ENCODE measurements around the gene BEST1. TPM values are rescaled to one million over a fixed set of nuclear protein-coding genes. Genes with fewer than 3 reads are reported as not detected.

The BEST1 gene
- total RNA-seq, 4 donors from 2014 or later = 0.08 to 2.7 (median 0.39) TPM

DNA sequence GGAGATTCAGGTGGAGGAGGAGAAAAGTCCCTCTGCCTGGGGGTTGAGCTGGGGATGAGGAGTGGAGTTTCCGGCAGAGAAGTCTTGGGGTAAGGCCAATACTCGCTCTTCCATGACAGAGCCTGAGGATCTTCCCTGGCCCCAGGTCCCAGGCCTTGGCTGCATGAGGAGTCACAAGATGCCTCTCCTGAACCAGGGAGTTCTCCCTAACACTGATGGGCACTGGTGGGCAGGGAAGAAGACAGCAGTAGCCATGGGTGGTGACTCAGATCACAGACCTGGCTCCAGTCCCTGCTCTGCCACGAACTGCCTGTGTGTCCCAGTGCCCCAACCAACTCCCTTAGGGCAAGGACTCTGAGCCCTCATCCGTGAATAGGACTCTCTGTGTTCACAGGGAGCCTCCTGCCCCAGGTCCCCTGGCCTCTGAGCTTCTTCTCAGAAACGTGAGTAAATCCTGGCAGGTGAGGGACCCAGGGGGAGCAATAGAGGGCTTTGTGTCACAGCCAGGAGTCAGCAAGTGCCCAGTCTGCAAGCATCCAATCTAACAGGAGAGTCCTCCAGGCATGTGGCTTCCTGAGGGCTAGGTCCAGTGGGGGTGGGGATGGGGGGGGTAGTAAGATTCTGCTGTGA, 62.8 kb downstream of the BEST1 start:
- no peak for DNase-seq
- intact Hi-C loops (cut with DNase I) = no loop called here
- WGBS, 2 donors = 33 to 40% methylated on average over 1 of the region's 5 CpGs

More for the DNA sequence above, 62.8 kb downstream of the BEST1 start:
- H3K36me3 ChIP-seq = no peaks in the 10 kb centered on the region
- H3K4me3 ChIP-seq = no peak overlapping the region
- no peak overlapping the region for H3K27ac ChIP-seq
- H3K4me1 ChIP-seq = peaks cover 3 to 11% (median 6%) of the 10 kb centered on the region in 3 donors
- no peaks in the 10 kb centered on the region for H3K9me3 ChIP-seq
- H3K27me3 ChIP-seq = peaks cover 0 to 11% (median 0%) of the 10 kb centered on the region in 4 donors
- TF ChIP-seq POLR2A (IDR thresholded peaks at IDR 0.05) = no peak
- TF ChIP-seq, protein P1, sequence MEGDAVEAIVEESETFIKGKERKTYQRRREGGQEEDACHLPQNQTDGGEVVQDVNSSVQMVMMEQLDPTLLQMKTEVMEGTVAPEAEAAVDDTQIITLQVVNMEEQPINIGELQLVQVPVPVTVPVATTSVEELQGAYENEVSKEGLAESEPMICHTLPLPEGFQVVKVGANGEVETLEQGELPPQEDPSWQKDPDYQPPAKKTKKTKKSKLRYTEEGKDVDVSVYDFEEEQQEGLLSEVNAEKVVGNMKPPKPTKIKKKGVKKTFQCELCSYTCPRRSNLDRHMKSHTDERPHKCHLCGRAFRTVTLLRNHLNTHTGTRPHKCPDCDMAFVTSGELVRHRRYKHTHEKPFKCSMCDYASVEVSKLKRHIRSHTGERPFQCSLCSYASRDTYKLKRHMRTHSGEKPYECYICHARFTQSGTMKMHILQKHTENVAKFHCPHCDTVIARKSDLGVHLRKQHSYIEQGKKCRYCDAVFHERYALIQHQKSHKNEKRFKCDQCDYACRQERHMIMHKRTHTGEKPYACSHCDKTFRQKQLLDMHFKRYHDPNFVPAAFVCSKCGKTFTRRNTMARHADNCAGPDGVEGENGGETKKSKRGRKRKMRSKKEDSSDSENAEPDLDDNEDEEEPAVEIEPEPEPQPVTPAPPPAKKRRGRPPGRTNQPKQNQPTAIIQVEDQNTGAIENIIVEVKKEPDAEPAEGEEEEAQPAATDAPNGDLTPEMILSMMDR (IDR thresholded peaks at IDR 0.05) = no peak

Small RNA genes lying within 50 kb of the gene (small RNA-seq; reads per million reads assigned to genes)
- 0 reads per million in 4 donors for gene RNU6-1243P

Other genes starting within 250 kb of the BEST1 start
- under 1 TPM in 3 of 4 donors, not detected in 1; 0.09 to 0.95 (median 0.22) TPM for gene MYRF, start 197.7 kb upstream of the BEST1 start, total RNA-seq
- 10 to 100 TPM; 32.3 to 54.2 (median 37.9) TPM for gene TMEM258, start 157.8 kb upstream of the BEST1 start, total RNA-seq
- gene FEN1, start 157.4 kb upstream of the BEST1 start, total RNA-seq = 10 to 100 TPM; 11.4 to 38.1 (median 23.5) TPM
- gene FADS1, start 133.3 kb upstream of the BEST1 start, total RNA-seq = 1 to 10 TPM; 2.1 to 8.3 (median 7.1) TPM
- 10 to 100 TPM in 1 of 4 donors, 1 to 10 TPM in 3; 2.2 to 13.7 (median 6.8) TPM for gene FADS2, start 122.1 kb upstream of the BEST1 start, total RNA-seq
- gene FADS3, start 58.8 kb upstream of the BEST1 start, total RNA-seq = 10 to 100 TPM in 1 of 4 donors, 1 to 10 TPM in 3; 6.1 to 16.0 (median 7.1) TPM
- 10 to 100 TPM in 1 of 4 donors, 1 to 10 TPM in 2, under 1 TPM in 1; 0.15 to 10.3 (median 5.0) TPM for gene RAB3IL1, start 32.8 kb upstream of the BEST1 start, total RNA-seq
- gene FTH1, start 17.3 kb downstream of the BEST1 start, total RNA-seq = 1,000 to 10,000 TPM in 1 of 4 donors, 100 to 1,000 TPM in 3; 716 to 1,904 (median 760) TPM
- gene INCENP, start 173.7 kb downstream of the BEST1 start, total RNA-seq = 10 to 100 TPM; 33.8 to 84.0 (median 53.1) TPM
- gene SCGB1D1, start 239.9 kb downstream of the BEST1 start, total RNA-seq = not detected

All from esophagus squamous epithelium (tissue), 5 donors.